Measurements from ENCODE around the gene DLL3.

- TF ChIP-seq POLR2A (IDR thresholded peaks at IDR 0.05) (peak in 1 of 2 donors; percentile 70), POLR2AphosphoS5 (IDR thresholded peaks at IDR 0.05; ENCODE audit: insufficient read depth in 1 of 2, low read depth in 1 of 2) (peak; percentile 94 to 99), CTCF (IDR thresholded peaks at IDR 0.05) (peak; percentile 96 to 99 (median 99))
These were observed 33.7 kb downstream of the DLL3 start, which contains the start of gene EID2B for GRCh38 chr19:39532233-39533002.
